WI38 (cell line): ENCODE data around the gene IFITM1.
"Not testable (repeated sequence)": the region's sequence is repeated elsewhere in the genome, so short reads cannot be mapped to it uniquely, and the experiment has no call there.

Experiments
- H3K4me3 ChIP-seq: 2 replicates; pipeline ENCODE4 v1.5.1; 2011; ENCODE audit warnings: low read depth, mild to moderate bottlenecking, control low read depth, low read length
- TF ChIP-seq, protein P1 (sequence below): IDR thresholded peaks from 2 replicates; pipeline ENCODE4 v1.5.1; 2012; ENCODE audit warnings: low read depth, mild to moderate bottlenecking, control low read depth, low read length

IFITM1 gene

GRCh38 chr11:330307-330693, 16.5 kb downstream of the IFITM1 start:
- H3K4me3 ChIP-seq, result no peak overlapping the region
- TF ChIP-seq, protein P1, sequence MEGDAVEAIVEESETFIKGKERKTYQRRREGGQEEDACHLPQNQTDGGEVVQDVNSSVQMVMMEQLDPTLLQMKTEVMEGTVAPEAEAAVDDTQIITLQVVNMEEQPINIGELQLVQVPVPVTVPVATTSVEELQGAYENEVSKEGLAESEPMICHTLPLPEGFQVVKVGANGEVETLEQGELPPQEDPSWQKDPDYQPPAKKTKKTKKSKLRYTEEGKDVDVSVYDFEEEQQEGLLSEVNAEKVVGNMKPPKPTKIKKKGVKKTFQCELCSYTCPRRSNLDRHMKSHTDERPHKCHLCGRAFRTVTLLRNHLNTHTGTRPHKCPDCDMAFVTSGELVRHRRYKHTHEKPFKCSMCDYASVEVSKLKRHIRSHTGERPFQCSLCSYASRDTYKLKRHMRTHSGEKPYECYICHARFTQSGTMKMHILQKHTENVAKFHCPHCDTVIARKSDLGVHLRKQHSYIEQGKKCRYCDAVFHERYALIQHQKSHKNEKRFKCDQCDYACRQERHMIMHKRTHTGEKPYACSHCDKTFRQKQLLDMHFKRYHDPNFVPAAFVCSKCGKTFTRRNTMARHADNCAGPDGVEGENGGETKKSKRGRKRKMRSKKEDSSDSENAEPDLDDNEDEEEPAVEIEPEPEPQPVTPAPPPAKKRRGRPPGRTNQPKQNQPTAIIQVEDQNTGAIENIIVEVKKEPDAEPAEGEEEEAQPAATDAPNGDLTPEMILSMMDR, result no peak

DNA sequence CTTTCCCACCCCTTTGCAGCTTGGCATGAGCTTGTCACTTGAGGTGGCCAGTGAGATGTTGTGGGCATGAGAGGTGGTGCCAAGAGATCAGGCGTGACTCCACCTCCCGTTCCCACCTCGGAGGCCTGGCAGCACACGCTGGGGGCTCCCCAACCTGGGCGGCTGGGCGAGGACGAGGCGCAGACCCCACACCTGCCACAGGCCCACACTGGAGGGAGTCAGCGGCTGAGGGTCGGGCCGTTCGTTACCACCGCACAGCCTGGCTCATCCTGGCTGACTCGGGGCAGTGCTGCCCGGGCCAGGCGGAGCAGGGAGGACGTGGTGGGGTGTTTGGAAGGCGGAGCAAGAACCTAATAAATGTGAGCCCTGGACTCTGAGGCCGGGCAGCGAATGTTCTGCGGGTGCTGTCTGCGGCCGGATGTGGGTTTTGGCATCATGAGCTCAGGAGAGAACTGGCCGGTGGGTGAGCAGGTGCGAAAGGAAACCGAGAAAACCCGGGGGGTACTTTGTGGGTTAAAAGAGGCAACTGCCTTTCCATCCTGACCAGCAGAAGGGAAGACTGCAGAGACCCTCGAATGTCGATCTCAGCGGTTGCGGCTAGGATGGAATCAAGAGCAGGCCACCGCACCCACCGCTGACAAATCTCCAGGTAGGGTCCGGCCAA, 17.0 kb downstream of the IFITM1 start:
- no peak overlapping the region for H3K4me3 ChIP-seq
- TF ChIP-seq, protein P1, result no peak

GRCh38 chr11:331358-332060, 17.7 kb downstream of the IFITM1 start:
- TF ChIP-seq, protein P1, result no peak
- no peak overlapping the region for H3K4me3 ChIP-seq

DNA sequence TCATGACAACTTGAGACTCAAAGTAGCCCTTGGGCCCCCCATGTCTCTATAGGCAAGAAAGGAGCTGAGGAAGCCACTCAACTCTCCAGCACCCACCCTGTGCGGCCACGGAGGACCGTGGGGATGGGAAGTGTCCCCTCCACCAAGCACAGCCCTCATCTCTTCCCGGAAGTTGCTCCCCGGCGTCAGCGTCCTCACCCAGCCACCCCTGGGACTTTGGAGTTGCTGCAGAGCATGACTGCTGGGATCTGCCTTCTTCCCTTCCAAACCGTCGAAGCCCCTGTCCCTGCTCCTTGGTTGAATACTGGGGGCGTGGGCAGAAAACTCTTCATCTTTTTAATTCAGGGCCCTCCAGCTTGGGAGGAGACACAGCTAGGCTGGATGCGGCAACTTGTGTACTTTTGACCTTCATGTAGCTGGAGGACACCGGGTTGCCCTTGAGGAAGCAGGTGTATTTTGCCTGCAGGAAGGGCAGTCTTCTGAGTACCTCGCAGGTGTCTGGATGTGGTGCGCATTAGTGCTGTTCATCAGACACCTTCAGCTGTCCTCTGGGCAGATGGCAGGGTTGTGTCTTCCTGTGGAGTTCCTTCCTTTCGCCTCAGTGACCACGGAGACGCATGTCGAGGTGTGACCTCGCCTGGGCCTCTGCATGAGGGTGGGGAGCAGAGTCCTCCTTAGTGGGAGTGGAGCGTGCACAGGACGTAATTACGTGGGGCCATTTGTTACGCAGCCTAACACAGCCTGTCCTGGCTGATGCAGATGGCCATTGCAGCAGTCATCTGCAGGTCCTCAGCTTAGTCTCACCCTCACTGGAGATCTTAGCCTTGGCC, 19.0 kb downstream of the IFITM1 start:
- no peak overlapping the region for H3K4me3 ChIP-seq
- TF ChIP-seq, protein P1, result no peak

DNA sequence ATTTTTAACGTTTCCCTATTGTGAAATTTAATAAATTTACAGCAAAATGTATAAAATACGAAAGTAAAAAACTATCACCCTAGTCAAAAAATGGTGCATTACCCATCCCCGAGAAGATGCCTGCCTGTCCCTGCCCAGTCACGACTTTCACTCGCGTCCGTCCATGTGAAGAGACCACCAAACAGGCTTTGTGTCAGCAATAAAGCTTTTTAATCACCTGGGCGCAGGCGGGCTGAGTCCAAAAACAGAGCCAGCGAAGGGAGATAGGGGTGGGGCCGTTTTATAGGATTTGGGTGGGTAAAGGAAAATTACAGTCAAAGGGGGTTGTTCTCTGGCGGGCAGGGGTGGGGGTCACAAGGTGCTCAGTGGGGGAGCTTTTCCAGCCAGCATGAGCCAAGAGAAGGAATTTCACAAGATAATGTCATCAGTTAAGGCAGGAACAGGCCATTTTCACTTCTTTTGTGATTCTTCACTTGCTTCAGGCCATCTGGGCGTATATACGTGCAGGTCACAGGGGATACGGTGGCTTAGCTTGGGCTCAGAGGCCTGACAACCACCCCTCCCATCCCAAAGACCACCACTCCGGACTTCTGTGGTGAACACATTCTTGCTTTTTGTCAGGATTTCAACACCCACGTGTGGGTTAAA, 19.9 kb downstream of the IFITM1 start:
- not testable (repeated sequence) for H3K4me3 ChIP-seq

- TF ChIP-seq, protein P1, result no peak
- no peak overlapping the region for H3K4me3 ChIP-seq
These were observed 20.6 kb downstream of the IFITM1 start for GRCh38 chr11:334264-334994.
